K562 (cell line): Measurements from ENCODE around the gene EVA1B. TPM values are rescaled to one million over a fixed set of nuclear protein-coding genes. Genes with fewer than 3 reads are reported as not detected.

ENCODE experiments used
- ATAC-seq: fragments of 200-7000 bp; cut with Tn5 transposase; 3 replicates; pipeline ENCODE4 v1.9.1; 2020; ENCODE audit warnings: moderate library complexity
- BruUV-seq: library from RNA; stranded (reverse); fragments of 400-500 nt; replicated peaks from 2 replicates; lab custom pipeline; 2021; lab: Mats Ljungman, UMichigan
- CTCF ChIA-PET: fragments of 300-600 bp; formaldehyde crosslinking; extraction: SDS; loops from one replicate; lab custom pipeline; 2021; ENCODE audit warnings: low intra/inter-chr PET ratio; lab: Yijun Ruan, JAX
- POLR2A ChIA-PET: fragments of 300-600, 350-650 bp; sonication (Branson Sonifier 250); formaldehyde crosslinking; extraction: SDS; loops from one replicate; lab custom pipeline; 2021; ENCODE audit warnings: antibody characterized with exemption, inconsistent platforms; lab: Yijun Ruan, JAX
- DNase-seq, 4 experiments: peaks; one replicate each; pipeline versions ENCODE4 v3.0.0 to v3.0.0-alpha.2; 2011 to 2018; ENCODE audit warnings: low spot score in 3 of 4, mixed read lengths in 3 of 4; ENCODE audit errors: extremely low read depth in 1 of 4
- FAIRE-seq: peaks from 2 replicates; lab custom pipeline; 2011; peaks lifted over from hg19 to GRCh38; lab: Jason Lieb, UNC
- H2AFZ ChIP-seq: 2 replicates; pipeline ENCODE4 v1.6.0; 2011; ENCODE audit warnings: low read depth, low read length, control low read depth, inconsistent platforms
- H3K27ac ChIP-seq: fragments of 200-600 bp; 3 replicates; pipeline ENCODE4 v1.8.0; 2011; ENCODE audit warnings: low read depth, mild to moderate bottlenecking, control low read depth, inconsistent platforms, low read length, moderate library complexity, mixed read lengths; ENCODE audit errors: extremely low read depth
- H3K27me3 ChIP-seq, 2 experiments: fragments of 300-600 bp in 1 of 2; 2 replicates in 1 of 2; 3 replicates in 1 of 2; pipeline versions ENCODE4 v1.6.0 to v1.8.0; 2011; ENCODE audit warnings: inconsistent platforms in 2 of 2, low read length in 2 of 2, mild to moderate bottlenecking in 1 of 2, mixed read lengths in 1 of 2, moderate library complexity in 1 of 2; ENCODE audit not compliant: control insufficient read depth in 2 of 2, insufficient read depth in 2 of 2
- H3K36me3 ChIP-seq: fragments of 300-600 bp; 3 replicates; pipeline ENCODE4 v1.8.0; 2011; ENCODE audit warnings: mild to moderate bottlenecking, low read length, inconsistent platforms; ENCODE audit not compliant: control insufficient read depth, insufficient read depth
- H3K4me1 ChIP-seq, 2 experiments: fragments of 200-600 bp in 1 of 2; replicated peaks in 1 of 2; 2 replicates in 1 of 2; 3 replicates in 1 of 2; pipeline versions ENCODE4 v1.5.1 to v1.8.0; 2011; ENCODE audit warnings: inconsistent platforms in 2 of 2, low read length in 2 of 2, mild to moderate bottlenecking in 1 of 2, mixed read lengths in 1 of 2, moderate library complexity in 1 of 2; ENCODE audit not compliant: control insufficient read depth in 2 of 2, insufficient read depth in 2 of 2
- H3K4me2 ChIP-seq: 2 replicates; pipeline ENCODE4 v1.6.1; 2011; ENCODE audit warnings: low read length, control low read depth, inconsistent platforms, mixed read lengths; ENCODE audit not compliant: insufficient read depth
- H3K4me3 ChIP-seq: fragments of 200-600 bp; sonication (generic), shearing (Covaris generic); 2 replicates; pipeline ENCODE4 v1.5.1; 2016; ENCODE audit warnings: control low read depth, inconsistent platforms
- H3K79me2 ChIP-seq: fragments of 200-600 bp; 3 replicates; pipeline ENCODE4 v1.8.0; 2011; ENCODE audit warnings: low read length, inconsistent platforms; ENCODE audit not compliant: control insufficient read depth, insufficient read depth
- H3K9ac ChIP-seq, 2 experiments: 2 replicates each; pipeline versions ENCODE4 v1.6.0 to v1.6.1; 2011; ENCODE audit warnings: low read depth in 2 of 2, low read length in 2 of 2, control low read depth in 1 of 2, inconsistent platforms in 1 of 2, mild to moderate bottlenecking in 1 of 2, mixed read lengths in 1 of 2; ENCODE audit not compliant: insufficient read depth in 1 of 2
- H3K9me1 ChIP-seq: one replicate; pipeline ENCODE4 v1.6.0; 2011; ENCODE audit warnings: inconsistent platforms, mild to moderate bottlenecking, low read length, moderate library complexity; ENCODE audit not compliant: control insufficient read depth, insufficient read depth
- H3K9me3 ChIP-seq: replicated peaks from 2 replicates; pipeline ENCODE4 v1.5.1; 2011; ENCODE audit warnings: low read depth, low read length, inconsistent platforms; ENCODE audit not compliant: control insufficient read depth, insufficient read depth
- H4K20me1 ChIP-seq: replicated peaks from 2 replicates; pipeline ENCODE4 v1.6.1; 2011; ENCODE audit warnings: low read length, inconsistent platforms, mixed read lengths; ENCODE audit not compliant: control insufficient read depth, insufficient read depth
- CBX5 ChIP-seq: IDR thresholded peaks from 2 replicates; pipeline ENCODE4 v1.6.1; 2014; ENCODE audit warnings: low read depth, borderline replicate concordance
- E2F8 ChIP-seq: fragments of 450-650 bp; IDR thresholded peaks from 2 replicates; pipeline ENCODE4 v1.7.1; 2018; ENCODE audit warnings: mild to moderate bottlenecking, low read depth; ENCODE audit not compliant: partially characterized antibody
- HEY1 ChIP-seq: fragments of 250-450 bp; sonication (Bioruptor Pico); IDR thresholded peaks from 2 replicates; pipeline ENCODE4 v1.5.0; 2020; ENCODE audit warnings: mild to moderate bottlenecking, moderate library complexity, borderline replicate concordance
- RBM14 ChIP-seq: fragments of 200-400 bp; formaldehyde crosslinking; IDR thresholded peaks from 2 replicates; pipeline ENCODE4 v1.6.1; 2018; ENCODE audit warnings: low read depth, mild to moderate bottlenecking, low read length, moderate library complexity, borderline replicate concordance; ENCODE audit not compliant: insufficient read depth
- TARDBP ChIP-seq: fragments of 450-650 bp; IDR thresholded peaks from 2 replicates; pipeline ENCODE4 v1.6.1; 2016
- ZNF444 ChIP-seq: fragments of 250-450 bp; sonication (Bioruptor Pico); IDR thresholded peaks from 2 replicates; pipeline ENCODE4 v1.4.0; 2020; ENCODE audit warnings: mild to moderate bottlenecking, moderate library complexity
- WGBS: fragments of 100-300 bp; shearing (Covaris generic); methylation state at CpG from one replicate; pipeline ENCODE4 v1.1.6; 2016; ENCODE audit warnings: low coverage, mixed read lengths; ENCODE audit not compliant: insufficient coverage; ENCODE audit errors: missing lambda C conversion rate; 5-methylcytosine and 5-hydroxymethylcytosine counted together
- in situ Hi-C: fragments of 300-500 bp; cut with MboI; formaldehyde crosslinking; loops from 4 replicates; pipeline ENCODE4 v1.15.0; 2018; ENCODE audit warnings: inconsistent platforms, mixed read lengths
- intact Hi-C: fragments of 100-400 bp; cut with micrococcal nuclease; formaldehyde crosslinking; loops from 2 replicates; pipeline ENCODE4 v1.14.2; 2022
- polyA plus RNA-seq, 8 experiments: library from polyadenylated mRNA; depleted of rRNA in 4 of 8; stranded (reverse) in 5 of 8; unstranded in 3 of 8; fragments of >200 nt; fragmentation: Nextera tagmentation in 2 of 8; fragmentation: Illumina TruSeq in 1 of 8; extraction: Ambion mirVana in 2 of 8; extraction: Trizol in 1 of 8; gene quantifications; 2 replicates each; pipeline versions ENCODE4 v1.2.1 to v1.2.3, GENCODE V29; 2011 to 2014; ENCODE audit warnings: inconsistent platforms in 1 of 8, missing spikeins in 1 of 8
- total RNA-seq, 7 experiments: library from RNA; depleted of rRNA in 6 of 7; stranded (reverse); fragments of >200 nt in 6 of 7; fragmentation: Illumina TruSeq in 2 of 7; extraction: Trizol in 2 of 7; gene quantifications; 2 replicates each; pipeline versions ENCODE4 v1.2.1 to v1.2.3, GENCODE V29; 2011 to 2021; ENCODE audit warnings: low replicate concordance in 1 of 7

The EVA1B gene
- total and polyA plus RNA-seq, 9 of the 15 experiments (the other 6 are each of a cell fraction or from before 2014, with no cell fraction given): 0.08 to 65.7 (median 2.4) TPM

GRCh38 chr1:36329817-36330216 is 6.4 kb upstream of the EVA1B start:
- ATAC-seq (no peak), FAIRE-seq (no peak), DNase-seq (no peak)
- Histone ChIP-seq H3K9ac (no peak overlapping the region), H3K4me3 (no peak overlapping the region), H3K36me3 (no peaks in the 10 kb centered on the region), H4K20me1 (no peaks in the 10 kb centered on the region), H3K4me1 (peaks cover 10 to 23% of the 10 kb centered on the region in 2 experiments), H3K27me3 (no peaks in the 10 kb centered on the region), H3K9me1 (no peaks in the 10 kb centered on the region), H3K9me3 (no peaks in the 10 kb centered on the region), H3K79me2 (no peaks in the 10 kb centered on the region), H2AFZ (no peak overlapping the region), H3K27ac (no peak overlapping the region), H3K4me2 (no peak overlapping the region)
- in situ Hi-C loops (no loop called here), intact Hi-C loops (loop anchor here (10.0 kb wide), 1 partner anchor 445 kb away; the partner anchor contains the start of gene AGO1)
- POLR2A ChIA-PET: interaction anchor here (1.1 kb wide), 1 partner anchor 22 kb away, joined by 3 read pairs; no protein-coding TSS in a partner anchor
- no TSS peak for BruUV-seq
- 90% methylated on average over 9 of the region's 9 CpGs for whole genome bisulfite sequencing
- CTCF ChIA-PET: no interaction called here
- TF ChIP-seq RBM14 (no peak), E2F8 (no peak), CBX5 (no peak), ZNF444 (no peak), HEY1 (CRISPR knock-in tag) (no peak), TARDBP (no peak)
